Renal pelvis (tissue), 4 donors: ENCODE results near the gene DENND6B. TPM values are rescaled to one million over a fixed set of nuclear protein-coding genes. Genes with fewer than 3 reads are reported as not detected.

Source experiments
- DNase-seq: peaks from one replicate; pipeline ENCODE4 v3.0.0-alpha.2; 2013
- polyA plus RNA-seq, 3 donors: library from polyadenylated mRNA; unstranded; fragments of 120-200 nt; gene quantifications; one replicate each; pipeline ENCODE4 v1.2.1, GENCODE V29; 2013; ENCODE audit not compliant: insufficient read length in 3 of 3

DENND6B gene
- polyA plus RNA-seq, 3 donors = 13.9 to 18.7 (median 18.5) TPM

DNA sequence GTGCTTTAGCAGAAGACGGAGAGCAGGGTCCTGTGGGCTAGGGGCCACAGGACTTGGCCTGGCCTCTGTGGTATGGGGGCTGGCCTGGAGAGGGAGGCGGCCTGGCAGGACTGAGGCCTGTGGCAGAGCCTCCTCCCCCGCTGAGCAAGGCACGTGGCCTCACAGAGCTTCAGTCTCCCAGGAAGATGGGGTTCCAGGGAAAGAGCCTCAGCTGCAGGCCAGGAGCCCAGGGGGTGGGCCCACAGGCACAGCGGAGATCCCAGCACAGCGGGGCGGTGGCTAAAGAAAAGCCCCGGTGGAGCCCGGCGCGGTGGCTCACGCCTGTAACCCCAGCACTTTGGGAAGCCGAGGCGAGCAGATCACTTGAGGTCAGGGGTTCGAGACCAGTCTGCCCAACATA is 67.5 kb downstream of the DENND6B start:
- no peak for DNase-seq

Other genes starting within 250 kb of the DENND6B start
- gene MLC1, start 241.6 kb downstream of the DENND6B start, polyA plus RNA-seq = 1 to 10 TPM in 1 of 3 donors, under 1 TPM in 2; 0.67 to 1.1 (median 0.82) TPM
- 1 to 10 TPM in 1 of 3 donors, under 1 TPM in 2; 0.70 to 1.1 (median 0.95) TPM for gene MOV10L1, start 237.0 kb downstream of the DENND6B start, polyA plus RNA-seq
- 1 to 10 TPM; 1.3 to 2.5 (median 2.5) TPM for gene PANX2, start 156.3 kb downstream of the DENND6B start, polyA plus RNA-seq
- 10 to 100 TPM; 27.2 to 33.9 (median 30.3) TPM for gene TRABD, start 141.1 kb downstream of the DENND6B start, polyA plus RNA-seq
- gene SELENOO, start 126.0 kb downstream of the DENND6B start, polyA plus RNA-seq = 10 to 100 TPM; 24.8 to 32.9 (median 28.9) TPM
- 10 to 100 TPM; 37.9 to 49.9 (median 48.1) TPM for gene TUBGCP6, start 82.0 kb downstream of the DENND6B start, polyA plus RNA-seq
- 10 to 100 TPM; 25.6 to 29.8 (median 26.7) TPM for gene HDAC10, start 75.7 kb downstream of the DENND6B start, polyA plus RNA-seq
- 10 to 100 TPM; 16.7 to 17.7 (median 17.2) TPM for gene MAPK12, start 65.3 kb downstream of the DENND6B start, polyA plus RNA-seq
- gene MAPK11, start 56.6 kb downstream of the DENND6B start, polyA plus RNA-seq = 10 to 100 TPM in 1 of 3 donors, 1 to 10 TPM in 2; 8.3 to 10.2 (median 9.7) TPM
- gene PLXNB2, start 19.4 kb downstream of the DENND6B start, polyA plus RNA-seq = 100 to 1,000 TPM; 249 to 261 (median 258) TPM
- 10 to 100 TPM; 46.5 to 54.7 (median 50.5) TPM for gene PPP6R2, start 16.3 kb upstream of the DENND6B start, polyA plus RNA-seq
- gene SBF1, start 148.0 kb upstream of the DENND6B start, polyA plus RNA-seq = 10 to 100 TPM; 42.2 to 51.0 (median 42.9) TPM
- 1 to 10 TPM; 4.4 to 6.0 (median 5.7) TPM for gene ADM2, start 154.5 kb upstream of the DENND6B start, polyA plus RNA-seq
- gene MIOX, start 159.8 kb upstream of the DENND6B start, polyA plus RNA-seq = 1 to 10 TPM; 3.3 to 6.6 (median 4.2) TPM
- 10 to 100 TPM; 47.3 to 61.5 (median 60.5) TPM for gene LMF2, start 180.7 kb upstream of the DENND6B start, polyA plus RNA-seq
- 10 to 100 TPM; 48.3 to 57.4 (median 56.6) TPM for gene NCAPH2, start 181.2 kb upstream of the DENND6B start, polyA plus RNA-seq
- gene SCO2, start 198.6 kb upstream of the DENND6B start, polyA plus RNA-seq = 1 to 10 TPM in 2 of 3 donors, not detected in 1; 5.4 to 6.7 TPM
- gene TYMP, start 203.0 kb upstream of the DENND6B start, polyA plus RNA-seq = 1 to 10 TPM; 1.4 to 2.2 (median 2.0) TPM
- gene KLHDC7B, start 218.9 kb upstream of the DENND6B start, polyA plus RNA-seq = under 1 TPM in 2 of 3 donors, not detected in 1; 0.04 to 0.30 TPM
- gene SYCE3, start 235.9 kb upstream of the DENND6B start, polyA plus RNA-seq = under 1 TPM in 1 of 3 donors, not detected in 2; 0.58 TPM